ENCODE data around the gene CCDC57.

Gene CCDC57

DNA sequence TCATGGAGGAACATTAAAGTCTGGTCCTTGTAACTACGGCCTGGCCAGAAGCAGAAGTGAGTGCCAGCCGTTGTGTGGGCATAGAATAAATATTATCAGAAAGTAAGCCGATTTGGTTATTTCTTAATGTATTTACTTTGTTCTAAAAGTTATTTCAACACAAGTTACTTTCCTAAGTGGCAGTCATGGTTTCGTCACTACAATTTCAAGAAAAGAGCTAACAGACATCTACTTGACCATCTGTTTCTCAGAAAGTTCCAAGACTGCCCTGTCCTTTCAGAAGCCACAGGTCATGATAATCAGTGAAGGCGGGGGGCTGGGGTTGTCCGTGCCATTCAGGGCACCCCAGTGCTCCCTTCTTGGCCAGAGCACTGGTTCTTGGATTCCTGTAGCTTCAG is 99.7 kb downstream of the CCDC57 start:
- no peak overlapping the region for H3K4me2 ChIP-seq (ENCODE audit: low read depth, low read length, poor library complexity, severe bottlenecking)
- H3K9me2 ChIP-seq (replicated peaks; ENCODE audit: insufficient read depth, low read length), result no peaks in the 10 kb centered on the region
- no peaks in the 10 kb centered on the region for H3K36me3 ChIP-seq (ENCODE audit: low read length)
- H3K27ac ChIP-seq (ENCODE audit: low read depth, low read length), result no peak overlapping the region
- H3K9ac ChIP-seq (ENCODE audit: low read length), result no peak overlapping the region
- H3K79me2 ChIP-seq (ENCODE audit: insufficient read depth, low read length), result no peaks in the 10 kb centered on the region
- no peaks in the 10 kb centered on the region for H4K20me1 ChIP-seq (ENCODE audit: low read depth, low read length)
- H3K4me3 ChIP-seq (ENCODE audit: insufficient read depth, low read length, poor library complexity, severe bottlenecking), result no peak overlapping the region
- no peaks in the 10 kb centered on the region for H3K27me3 ChIP-seq (ENCODE audit: low read length)
- TF ChIP-seq, protein P1, sequence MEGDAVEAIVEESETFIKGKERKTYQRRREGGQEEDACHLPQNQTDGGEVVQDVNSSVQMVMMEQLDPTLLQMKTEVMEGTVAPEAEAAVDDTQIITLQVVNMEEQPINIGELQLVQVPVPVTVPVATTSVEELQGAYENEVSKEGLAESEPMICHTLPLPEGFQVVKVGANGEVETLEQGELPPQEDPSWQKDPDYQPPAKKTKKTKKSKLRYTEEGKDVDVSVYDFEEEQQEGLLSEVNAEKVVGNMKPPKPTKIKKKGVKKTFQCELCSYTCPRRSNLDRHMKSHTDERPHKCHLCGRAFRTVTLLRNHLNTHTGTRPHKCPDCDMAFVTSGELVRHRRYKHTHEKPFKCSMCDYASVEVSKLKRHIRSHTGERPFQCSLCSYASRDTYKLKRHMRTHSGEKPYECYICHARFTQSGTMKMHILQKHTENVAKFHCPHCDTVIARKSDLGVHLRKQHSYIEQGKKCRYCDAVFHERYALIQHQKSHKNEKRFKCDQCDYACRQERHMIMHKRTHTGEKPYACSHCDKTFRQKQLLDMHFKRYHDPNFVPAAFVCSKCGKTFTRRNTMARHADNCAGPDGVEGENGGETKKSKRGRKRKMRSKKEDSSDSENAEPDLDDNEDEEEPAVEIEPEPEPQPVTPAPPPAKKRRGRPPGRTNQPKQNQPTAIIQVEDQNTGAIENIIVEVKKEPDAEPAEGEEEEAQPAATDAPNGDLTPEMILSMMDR (IDR thresholded peaks at IDR 0.05; ENCODE audit: insufficient read depth, low read length, poor library complexity, severe bottlenecking), result no peak
- H3K9me3 ChIP-seq (ENCODE audit: insufficient read depth, low read length), result no peaks in the 10 kb centered on the region
- H2AFZ ChIP-seq (ENCODE audit: low read depth, low read length, severe bottlenecking), result no peak overlapping the region
- H3F3A ChIP-seq (ENCODE audit: insufficient read depth), result no peaks in the 10 kb centered on the region

DNA sequence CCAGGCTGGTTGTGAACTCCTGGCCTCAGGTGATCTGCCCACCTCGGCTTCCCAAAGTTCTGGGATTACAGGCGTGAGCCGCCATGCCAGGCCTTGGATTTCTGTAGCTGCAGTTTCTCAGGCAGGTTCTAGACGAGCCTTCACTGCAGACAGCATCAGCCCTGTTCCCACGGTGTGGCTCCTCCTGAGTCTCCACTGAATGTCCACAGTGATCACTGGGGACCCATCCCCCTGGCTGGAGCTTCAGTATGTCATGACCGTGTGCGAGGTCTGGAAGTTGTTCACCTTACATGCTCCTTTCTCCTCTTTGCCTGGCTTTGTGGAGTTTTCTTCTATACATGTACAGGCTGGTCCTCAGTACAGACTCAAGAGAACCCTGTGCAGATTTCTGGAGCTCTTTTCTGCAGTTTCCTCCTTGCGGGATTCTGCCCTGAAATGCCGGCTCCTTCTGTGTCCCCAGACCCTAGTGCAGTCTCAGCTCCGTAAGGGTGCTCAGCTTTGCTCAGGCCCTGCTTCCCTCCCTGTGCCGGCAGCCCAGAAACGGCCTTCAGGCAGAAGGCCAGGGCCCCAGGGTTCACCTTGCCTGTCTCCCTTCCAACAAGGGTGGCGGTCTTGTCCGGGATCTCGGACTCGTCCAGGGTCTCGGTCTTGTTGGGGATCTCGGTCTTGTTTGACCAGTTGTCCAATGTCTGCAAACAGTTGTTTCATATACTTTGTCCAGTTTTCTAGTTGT is 100.3 kb downstream of the CCDC57 start:
- Histone ChIP-seq H4K20me1 (ENCODE audit: low read depth, low read length) (no peaks in the 10 kb centered on the region), H2AFZ (ENCODE audit: low read depth, low read length, severe bottlenecking) (no peak overlapping the region), H3K4me3 (ENCODE audit: insufficient read depth, low read length, poor library complexity, severe bottlenecking) (no peak overlapping the region), H3K4me2 (ENCODE audit: low read depth, low read length, poor library complexity, severe bottlenecking) (no peak overlapping the region), H3K27ac (ENCODE audit: low read depth, low read length) (no peak overlapping the region), H3K9me2 (replicated peaks; ENCODE audit: insufficient read depth, low read length) (no peaks in the 10 kb centered on the region), H3K27me3 (ENCODE audit: low read length) (no peaks in the 10 kb centered on the region), H3K36me3 (ENCODE audit: low read length) (no peaks in the 10 kb centered on the region), H3K9me3 (ENCODE audit: insufficient read depth, low read length) (no peaks in the 10 kb centered on the region), H3K9ac (ENCODE audit: low read length) (no peak overlapping the region), H3K79me2 (ENCODE audit: insufficient read depth, low read length) (no peaks in the 10 kb centered on the region), H3F3A (ENCODE audit: insufficient read depth) (no peaks in the 10 kb centered on the region)
- no peak for TF ChIP-seq EZH2phosphoT487 (conservative IDR thresholded peaks at IDR 0.05; ENCODE audit: low read length)
- TF ChIP-seq, protein P1 (IDR thresholded peaks at IDR 0.05; ENCODE audit: insufficient read depth, low read length, poor library complexity, severe bottlenecking), result no peak

DNA sequence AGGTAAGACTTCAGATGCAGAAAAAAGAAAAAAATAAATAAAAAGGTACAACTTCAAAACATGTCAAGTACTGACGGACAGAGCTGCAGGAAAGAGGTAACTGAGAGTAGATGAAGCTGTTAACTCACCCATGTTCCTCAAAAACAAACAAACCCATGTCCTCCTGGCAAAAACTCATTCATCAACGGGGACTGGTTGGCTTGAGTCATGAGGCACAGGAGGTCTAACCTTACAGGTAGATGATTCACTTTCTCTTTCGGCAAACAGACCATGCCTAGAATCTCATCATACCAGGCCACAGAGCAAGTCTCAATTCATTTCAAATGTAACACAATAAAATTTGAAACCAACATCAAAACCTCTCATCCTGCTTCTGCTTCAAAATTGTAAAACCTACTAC is 102.3 kb downstream of the CCDC57 start:
- Histone ChIP-seq H3K79me2 (ENCODE audit: insufficient read depth, low read length) (no peaks in the 10 kb centered on the region), H3K4me3 (ENCODE audit: insufficient read depth, low read length, poor library complexity, severe bottlenecking) (no peak overlapping the region), H3F3A (ENCODE audit: insufficient read depth) (no peaks in the 10 kb centered on the region), H3K27ac (ENCODE audit: low read depth, low read length) (no peak overlapping the region), H3K9me3 (ENCODE audit: insufficient read depth, low read length) (no peaks in the 10 kb centered on the region), H3K36me3 (ENCODE audit: low read length) (no peaks in the 10 kb centered on the region), H3K27me3 (ENCODE audit: low read length) (no peaks in the 10 kb centered on the region), H3K4me2 (ENCODE audit: low read depth, low read length, poor library complexity, severe bottlenecking) (no peak overlapping the region), H4K20me1 (ENCODE audit: low read depth, low read length) (no peaks in the 10 kb centered on the region), H3K9ac (ENCODE audit: low read length) (no peak overlapping the region), H2AFZ (ENCODE audit: low read depth, low read length, severe bottlenecking) (no peak overlapping the region), H3K9me2 (replicated peaks; ENCODE audit: insufficient read depth, low read length) (no peaks in the 10 kb centered on the region)
- no peak for TF ChIP-seq EZH2phosphoT487 (conservative IDR thresholded peaks at IDR 0.05; ENCODE audit: low read length)
- TF ChIP-seq, protein P1 (IDR thresholded peaks at IDR 0.05; ENCODE audit: insufficient read depth, low read length, poor library complexity, severe bottlenecking), result no peak

Measured in SU-DHL-6 (cell line).